Heart right ventricle (tissue), 16 donors: Measurements from ENCODE around the gene RTKN2. TPM values are rescaled to one million over a fixed set of nuclear protein-coding genes. Genes with fewer than 3 reads are reported as not detected.

Experiments used
- ATAC-seq, 8 donors: fragments of 200-7000 bp; cut with Tn5 transposase; one replicate each; pipeline ENCODE4 v1.9.1; 2020; ENCODE audit warnings: mild to moderate bottlenecking in 8 of 8, moderate library complexity in 8 of 8, moderate number of reproducible peaks in 1 of 8
- DNase-seq, 2 donors: peaks; one replicate each; pipeline ENCODE4 v3.0.0-alpha.2; 2020
- H3K27ac ChIP-seq, 10 donors: fragments of 200-600 bp; sonication (generic) in 2 of 10; one replicate each; pipeline versions ENCODE4 v1.5.0 to v1.8.0; 2020 to 2022; ENCODE audit warnings: mild to moderate bottlenecking in 3 of 10
- H3K27me3 ChIP-seq, 7 donors: fragments of 200-600 bp; one replicate each; pipeline ENCODE4 v1.8.0; 2021 to 2022; ENCODE audit warnings: mild to moderate bottlenecking in 2 of 7
- H3K36me3 ChIP-seq, 9 donors: fragments of 200-600 bp; sonication (generic) in 1 of 9; one replicate each; pipeline versions ENCODE4 v1.5.0 to v1.8.0; 2020 to 2022; ENCODE audit warnings: mild to moderate bottlenecking in 2 of 9
- H3K4me1 ChIP-seq, 9 donors: fragments of 200-600 bp; sonication (generic) in 1 of 9; one replicate each; pipeline versions ENCODE4 v1.5.0 to v1.8.0; 2020 to 2022; ENCODE audit warnings: mild to moderate bottlenecking in 4 of 9
- H3K4me3 ChIP-seq, 10 donors: fragments of 200-600 bp; sonication (generic) in 2 of 10; one replicate each; pipeline versions ENCODE4 v1.5.0 to v1.8.0; 2020 to 2022; ENCODE audit warnings: mild to moderate bottlenecking in 7 of 10, moderate library complexity in 2 of 10
- H3K9me3 ChIP-seq, 11 donors: fragments of 200-600 bp in 10 of 11; sonication (generic) in 2 of 11; one replicate each; pipeline versions ENCODE4 v1.5.0 to v1.8.0; 2013 to 2022; ENCODE audit warnings: mild to moderate bottlenecking in 2 of 11, control low read depth in 1 of 11, moderate library complexity in 1 of 11
- intact Hi-C, 10 donors: fragments of 100-400 bp; cut with DNase I; formaldehyde crosslinking; loops; one replicate each; pipeline versions ENCODE4 v1.11.1 to v1.14.2; 2022
- polyA plus RNA-seq, 2 donors: library from polyadenylated mRNA; stranded (reverse); fragments of 200-250 nt; gene quantifications; one replicate each; pipeline ENCODE4 v1.2.3, GENCODE V29; 2013
- total RNA-seq, 10 donors: library from RNA; stranded (reverse); fragmentation: NEBNext Ultra II Directional in 3 of 10; extraction: Animal tissue kit (Norgen Biotek cat#: 25700) in 3 of 10; gene quantifications; one replicate each; pipeline versions ENCODE4 v1.2.1 to v1.2.4, GENCODE V29; 2021 to 2023
- TF ChIP-seq, protein P1 (sequence below), 9 donors: fragments of 200-600 bp; sonication (generic) in 2 of 9; IDR thresholded peaks; one replicate each; pipeline versions ENCODE4 v1.5.0 to v1.8.0; 2021 to 2022; ENCODE audit warnings: antibody characterized with exemption in 9 of 9, mild to moderate bottlenecking in 5 of 9, moderate library complexity in 1 of 9
- donor health status: Arrhythmogenic right ventricular cardiomyopathy.
- donor health status: ischemic (EF 13 %, LVEDD 7.1; RV severe dilation, severe dysfunction).
- donor health status: healthy with polysubstance abuse.
- donor health status: DM: no; HTN: yes; CAD: no.
- donor health status: DM: no; HTN: no; CAD: no.
- donor health status: ischemic (EF 25% LVEDD 6.9; RV normal size, moderate dysfunction).
- donor health status: ischemic (EF 25% LVEDD 5.7; RV mildly dilated, moderate dysfunction).
- donor health status: healthy.
- donor health status: DM: yes; HTN: yes; CAD: no.
- donor health status: Ischemic cardiomyopathy.
- donor health status: ischemic (EF 35%, LVEDD 5.7; RV mildly dilated, moderate dysfunction).
- donor health status: nonischemic (EF 11% LVEDD 7.7; RV severe dilation, severe dysfunction).
- donor health status: DM: yes; HTN: yes; CAD: no.
- donor health status: PGD.
- donor health status: ischemic (EF 29% LVEDD 5.4; RV normal size, mild dysfunction).
- donor health status: nonischemic (EF 23%, LVEDD 6.1; RV moderate dilation, normal function).

The RTKN2 gene
- total and polyA plus RNA-seq, 12 donors = 0.01 to 0.30 (median 0.14) TPM; not detected in 4

- DNase-seq (no peak), ATAC-seq (no peak)
- TF ChIP-seq, protein P1, sequence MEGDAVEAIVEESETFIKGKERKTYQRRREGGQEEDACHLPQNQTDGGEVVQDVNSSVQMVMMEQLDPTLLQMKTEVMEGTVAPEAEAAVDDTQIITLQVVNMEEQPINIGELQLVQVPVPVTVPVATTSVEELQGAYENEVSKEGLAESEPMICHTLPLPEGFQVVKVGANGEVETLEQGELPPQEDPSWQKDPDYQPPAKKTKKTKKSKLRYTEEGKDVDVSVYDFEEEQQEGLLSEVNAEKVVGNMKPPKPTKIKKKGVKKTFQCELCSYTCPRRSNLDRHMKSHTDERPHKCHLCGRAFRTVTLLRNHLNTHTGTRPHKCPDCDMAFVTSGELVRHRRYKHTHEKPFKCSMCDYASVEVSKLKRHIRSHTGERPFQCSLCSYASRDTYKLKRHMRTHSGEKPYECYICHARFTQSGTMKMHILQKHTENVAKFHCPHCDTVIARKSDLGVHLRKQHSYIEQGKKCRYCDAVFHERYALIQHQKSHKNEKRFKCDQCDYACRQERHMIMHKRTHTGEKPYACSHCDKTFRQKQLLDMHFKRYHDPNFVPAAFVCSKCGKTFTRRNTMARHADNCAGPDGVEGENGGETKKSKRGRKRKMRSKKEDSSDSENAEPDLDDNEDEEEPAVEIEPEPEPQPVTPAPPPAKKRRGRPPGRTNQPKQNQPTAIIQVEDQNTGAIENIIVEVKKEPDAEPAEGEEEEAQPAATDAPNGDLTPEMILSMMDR (IDR thresholded peaks at IDR 0.05) = no peak
- Histone ChIP-seq H3K9me3 (peaks cover 0 to 17% (median 0%) of the 10 kb centered on the region in 11 donors), H3K36me3 (no peaks in the 10 kb centered on the region), H3K27ac (no peak overlapping the region), H3K27me3 (no peaks in the 10 kb centered on the region), H3K4me3 (no peak overlapping the region), H3K4me1 (peaks cover 0 to 22% (median 12%) of the 10 kb centered on the region in 9 donors)
- intact Hi-C loops = loop anchor here in 1 of 10 donors (5.0 kb wide), 1 partner anchor 86 kb away; no protein-coding TSS in a partner anchor
Observed at GRCh38 chr10:62133618-62134017, 135.0 kb downstream of the RTKN2 start.

Other genes with a start within 250 kb of the RTKN2 start
- under 1 TPM; 0.05 to 0.60 (median 0.20) TPM for gene ZNF365, start 105.5 kb upstream of the RTKN2 start, total RNA-seq
- gene ZNF365, start 105.5 kb upstream of the RTKN2 start, polyA plus RNA-seq = under 1 TPM; 0.07 TPM